ENCODE results near the gene CHD6.

DNA sequence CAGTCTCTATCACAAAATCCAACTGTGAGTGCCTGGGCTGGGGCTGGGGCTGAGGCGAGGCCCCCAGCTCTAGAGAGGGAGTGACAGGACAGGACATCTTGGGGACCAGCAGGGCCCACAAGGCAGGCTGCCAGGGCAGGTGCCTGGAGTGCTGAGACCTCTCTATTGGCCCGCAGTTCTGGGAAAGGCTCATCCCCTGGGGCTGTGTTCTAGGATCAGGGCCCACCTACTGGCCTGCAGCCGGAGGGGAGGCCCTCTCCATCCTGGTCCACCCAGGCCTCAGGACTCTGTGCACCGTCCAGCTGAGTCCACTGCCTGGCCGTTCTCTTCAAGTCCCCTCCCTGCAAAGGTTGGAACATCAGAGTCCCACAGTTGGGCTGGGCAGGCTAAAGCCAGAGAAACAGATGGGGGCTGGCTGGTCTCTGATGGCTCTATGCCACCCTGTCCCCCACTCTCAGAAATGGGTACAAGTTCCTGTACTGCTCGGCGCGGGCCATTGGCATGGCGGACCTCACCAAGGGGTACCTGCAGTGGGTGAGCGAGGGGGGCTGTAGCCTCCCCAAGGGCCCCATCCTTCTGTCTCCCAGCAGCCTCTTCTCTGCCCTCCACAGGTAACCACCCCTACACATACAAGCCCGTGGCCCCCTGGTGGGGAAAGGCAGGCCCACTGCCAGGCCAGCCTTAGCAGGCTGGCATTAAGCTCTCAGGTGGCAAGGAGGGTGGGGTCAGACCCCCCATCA lies 260.6 kb downstream of the CHD6 start:
- TF ChIP-seq, protein P1, sequence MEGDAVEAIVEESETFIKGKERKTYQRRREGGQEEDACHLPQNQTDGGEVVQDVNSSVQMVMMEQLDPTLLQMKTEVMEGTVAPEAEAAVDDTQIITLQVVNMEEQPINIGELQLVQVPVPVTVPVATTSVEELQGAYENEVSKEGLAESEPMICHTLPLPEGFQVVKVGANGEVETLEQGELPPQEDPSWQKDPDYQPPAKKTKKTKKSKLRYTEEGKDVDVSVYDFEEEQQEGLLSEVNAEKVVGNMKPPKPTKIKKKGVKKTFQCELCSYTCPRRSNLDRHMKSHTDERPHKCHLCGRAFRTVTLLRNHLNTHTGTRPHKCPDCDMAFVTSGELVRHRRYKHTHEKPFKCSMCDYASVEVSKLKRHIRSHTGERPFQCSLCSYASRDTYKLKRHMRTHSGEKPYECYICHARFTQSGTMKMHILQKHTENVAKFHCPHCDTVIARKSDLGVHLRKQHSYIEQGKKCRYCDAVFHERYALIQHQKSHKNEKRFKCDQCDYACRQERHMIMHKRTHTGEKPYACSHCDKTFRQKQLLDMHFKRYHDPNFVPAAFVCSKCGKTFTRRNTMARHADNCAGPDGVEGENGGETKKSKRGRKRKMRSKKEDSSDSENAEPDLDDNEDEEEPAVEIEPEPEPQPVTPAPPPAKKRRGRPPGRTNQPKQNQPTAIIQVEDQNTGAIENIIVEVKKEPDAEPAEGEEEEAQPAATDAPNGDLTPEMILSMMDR (IDR thresholded peaks at IDR 0.05), result no peak
- no peak for TF ChIP-seq POLR2A (IDR thresholded peaks at IDR 0.05)
- TF ChIP-seq POLR2AphosphoS5 (IDR thresholded peaks at IDR 0.05), result no peak
- TF ChIP-seq EP300 (IDR thresholded peaks at IDR 0.05), result no peak

Measured in upper lobe of left lung (tissue), 4 donors.